GM18505 (cell line): ENCODE results near the gene HHAT.

Experiments
- ATAC-seq: cut with Tn5 transposase; IDR thresholded peaks from one replicate; pipeline ENCODE4 v1.9.1; 2021; ENCODE audit not compliant: unreplicated experiment
- POLR2A ChIP-seq: IDR thresholded peaks from 4 replicates; pipeline ENCODE4 v1.6.1; 2011; ENCODE audit warnings: borderline replicate concordance; ENCODE audit not compliant: insufficient read depth, insufficient read length; ENCODE audit errors: extremely low read depth

Gene HHAT

DNA sequence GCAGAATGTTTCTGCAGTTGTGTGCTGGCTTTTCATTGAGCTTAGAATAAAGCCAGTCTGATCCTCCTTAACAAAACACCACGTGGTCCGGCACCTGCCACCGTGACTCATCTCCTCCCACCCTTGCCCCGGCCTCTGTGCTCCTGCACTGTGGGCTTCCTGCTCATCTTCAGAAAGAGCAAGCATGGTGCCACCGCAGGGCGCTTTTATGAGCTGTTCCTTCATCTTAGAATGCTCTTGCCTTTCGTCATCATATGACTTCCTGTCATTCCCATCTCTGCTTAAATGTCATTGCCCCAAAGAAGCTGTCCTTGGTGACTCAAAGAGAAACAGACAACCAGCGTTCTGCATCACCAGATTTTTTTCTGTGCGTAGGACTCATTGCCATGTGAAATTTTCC lies 117.8 kb downstream of the HHAT start:
- no peak for ATAC-seq
- TF ChIP-seq POLR2A = no peak

DNA sequence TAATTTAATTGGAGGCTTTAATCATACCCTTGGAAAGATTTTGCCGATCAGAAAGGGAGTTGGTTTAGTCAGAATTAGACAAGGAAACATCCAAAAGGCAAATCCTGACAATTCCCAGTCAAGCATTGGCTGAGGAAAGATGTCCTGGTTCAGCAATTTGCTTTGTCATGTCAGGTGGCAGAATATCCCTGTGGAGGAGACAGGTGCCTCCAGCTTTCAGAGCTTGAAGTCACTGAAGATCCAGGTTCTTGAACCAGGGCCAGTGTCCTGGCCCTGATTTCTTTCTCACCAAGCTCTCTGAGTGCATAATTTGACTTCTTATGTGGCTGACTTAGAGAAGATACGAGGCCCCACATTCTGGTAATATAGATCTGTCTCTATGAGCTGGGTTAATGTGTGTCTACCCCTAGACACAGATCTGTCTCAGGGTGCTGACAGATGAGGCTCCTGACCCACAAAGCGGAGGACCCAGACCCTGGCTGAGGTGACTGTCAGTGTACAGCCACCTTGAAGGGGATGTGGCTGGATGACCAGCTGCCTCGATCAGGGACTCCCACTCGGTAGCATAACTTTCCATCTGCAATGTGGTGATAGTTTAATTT lies 118.9 kb downstream of the HHAT start:
- ATAC-seq = no peak
- TF ChIP-seq POLR2A = no peak

GRCh38 chr1:210448297-210448892 lies 119.7 kb downstream of the HHAT start:
- TF ChIP-seq POLR2A = no peak
- ATAC-seq = no peak

DNA sequence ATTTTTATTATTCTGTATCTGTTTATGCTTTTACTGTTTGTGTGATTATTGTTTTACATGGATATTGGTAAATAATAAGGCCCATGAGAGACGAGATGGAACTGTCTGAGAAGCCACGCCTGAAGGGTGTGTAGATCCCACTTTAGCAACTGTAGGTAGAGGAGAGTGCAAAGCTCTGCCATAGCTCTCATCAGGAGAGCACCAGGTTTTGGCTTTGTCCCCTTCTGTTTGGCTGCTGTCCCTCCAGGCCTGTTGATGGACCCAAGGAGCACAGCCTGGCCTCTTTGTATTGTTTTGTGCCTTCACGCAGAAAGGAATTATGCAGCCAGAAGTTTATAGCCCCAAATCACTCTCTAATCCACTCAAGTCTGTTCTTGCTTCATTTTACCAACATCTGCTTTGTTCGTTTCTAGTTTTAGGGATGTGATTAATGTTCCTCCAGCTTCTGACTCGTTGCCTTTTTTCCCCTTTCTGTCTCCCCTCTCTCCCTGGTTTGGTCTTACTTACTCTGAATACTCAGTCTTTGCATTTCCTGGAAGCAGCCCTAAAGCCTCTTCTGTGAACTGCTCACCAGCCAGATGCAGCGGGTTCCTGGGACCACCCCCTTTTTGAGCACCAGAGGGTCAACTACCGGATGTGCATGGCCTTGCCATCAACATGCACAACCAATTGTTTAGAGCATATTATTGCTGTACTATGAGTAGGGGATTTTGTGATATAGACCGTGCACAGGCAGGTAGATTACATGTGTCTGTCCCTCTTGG lies 127.3 kb downstream of the HHAT start:
- no peak for ATAC-seq
- TF ChIP-seq POLR2A = no peak

- no peak for TF ChIP-seq POLR2A
- no peak for ATAC-seq
Measured at GRCh38 chr1:210456731-210457255, 128.1 kb downstream of the HHAT start.

- TF ChIP-seq POLR2A = no peak
- no peak for ATAC-seq
Measured at GRCh38 chr1:210457568-210457967, 128.9 kb downstream of the HHAT start.

- no peak for ATAC-seq
- no peak for TF ChIP-seq POLR2A
Measured at GRCh38 chr1:210464519-210465039, 135.9 kb downstream of the HHAT start.

DNA sequence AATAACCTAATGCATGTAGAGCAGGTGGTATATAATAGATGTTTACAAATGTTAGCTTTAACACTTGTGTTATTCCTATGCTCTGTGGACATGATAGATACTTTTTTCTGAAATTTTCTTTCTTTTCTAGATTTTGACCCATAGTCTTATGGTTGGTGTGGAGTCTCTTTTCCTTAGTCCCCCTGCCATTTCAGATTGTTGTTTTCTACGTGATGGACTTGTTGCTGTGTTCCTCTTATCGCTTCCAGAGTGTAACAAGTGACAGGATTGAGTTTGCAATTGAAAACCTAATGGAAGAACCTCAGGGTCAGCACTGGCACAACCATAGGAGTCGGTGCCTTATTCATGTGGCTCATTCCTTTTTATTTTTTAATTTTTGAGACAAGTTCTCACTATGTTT lies 136.4 kb downstream of the HHAT start:
- no peak for TF ChIP-seq POLR2A
- no peak for ATAC-seq

DNA sequence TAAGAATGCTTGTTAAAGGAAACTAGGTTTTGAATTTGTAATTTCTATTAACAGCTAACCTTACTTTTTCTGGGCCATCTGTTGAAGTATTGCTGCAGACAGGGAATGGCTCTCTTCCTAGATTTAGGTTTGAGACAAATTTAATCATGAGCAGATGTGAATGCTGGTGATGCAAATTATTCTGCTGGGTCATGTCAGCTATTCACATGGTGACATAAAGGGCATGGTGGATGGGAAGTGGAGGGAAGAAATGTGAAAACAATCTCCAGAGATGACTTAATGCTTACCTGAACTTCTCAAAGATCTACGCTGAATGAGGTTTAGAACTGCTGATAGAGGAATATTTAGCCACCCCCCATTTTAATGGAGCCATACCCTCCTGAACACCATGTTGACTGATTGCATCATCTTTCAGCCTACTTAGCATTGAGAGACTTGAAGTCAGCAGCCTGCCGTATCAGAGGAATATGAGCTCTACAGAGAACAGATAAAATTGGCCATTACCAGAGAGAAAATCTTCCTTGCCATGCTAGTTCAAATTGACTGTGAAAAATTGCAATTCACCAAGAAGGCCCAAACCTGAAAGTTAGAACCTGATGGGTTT lies 138.8 kb downstream of the HHAT start:
- no peak for TF ChIP-seq POLR2A
- ATAC-seq = no peak

DNA sequence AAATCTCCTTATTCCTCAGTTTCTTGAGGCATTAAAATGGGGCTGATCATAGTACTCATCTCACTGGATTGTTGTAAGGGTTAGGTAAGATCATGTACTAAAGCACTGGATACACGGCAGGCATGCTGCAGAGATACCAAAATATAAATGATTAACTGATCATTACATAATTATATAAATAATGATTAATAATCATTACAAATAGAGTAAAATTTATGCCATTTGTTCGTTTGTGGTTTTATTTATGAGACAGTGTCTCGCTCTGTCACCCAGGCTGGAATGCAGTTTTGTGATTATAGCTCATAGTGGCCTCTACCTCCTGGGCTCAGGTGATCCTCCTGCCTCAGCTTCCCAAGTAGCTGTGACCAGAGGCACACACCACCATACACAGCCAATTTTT lies 140.7 kb downstream of the HHAT start:
- TF ChIP-seq POLR2A = no peak
- no peak for ATAC-seq

DNA sequence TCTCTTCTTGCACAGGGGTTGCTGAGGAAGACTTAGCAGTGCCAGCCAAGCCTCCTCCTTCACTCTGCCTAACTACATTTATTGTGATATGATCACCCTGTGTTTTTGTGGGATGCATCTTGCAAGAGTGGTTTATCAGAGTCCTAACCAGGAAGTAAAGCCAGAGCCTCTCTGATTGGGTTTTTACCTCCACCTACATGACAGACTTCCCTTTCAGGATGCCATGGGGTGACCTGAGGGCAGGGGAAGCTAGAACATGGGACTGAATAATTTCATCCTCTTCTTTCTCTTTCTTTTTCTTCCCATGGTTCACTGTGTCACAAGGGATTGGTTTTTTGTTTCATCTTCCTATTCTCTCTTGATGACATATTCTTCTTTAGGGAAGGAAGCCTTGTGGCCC lies 146.6 kb downstream of the HHAT start:
- no peak for TF ChIP-seq POLR2A
- ATAC-seq = no peak

GRCh38 chr1:210475806-210476205 lies 147.1 kb downstream of the HHAT start:
- no peak for TF ChIP-seq POLR2A
- ATAC-seq = no peak

DNA sequence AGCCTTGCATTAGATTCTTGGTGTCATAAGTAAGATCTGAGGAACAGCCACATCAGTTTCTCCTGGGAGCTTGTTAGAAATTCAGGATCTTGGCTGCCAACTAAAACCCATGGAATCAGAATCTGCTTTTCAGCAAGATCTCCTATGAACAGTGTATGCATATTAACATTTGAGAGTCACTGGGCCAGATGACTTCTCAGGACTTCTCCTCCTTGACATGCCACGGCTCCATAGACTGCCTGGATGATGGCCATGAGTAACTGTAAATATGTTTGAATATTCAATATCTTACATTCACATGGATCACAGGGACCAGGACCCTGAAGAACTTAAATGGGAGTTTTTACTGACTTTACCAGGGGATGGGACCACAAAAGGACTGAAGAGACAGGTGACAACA lies 148.0 kb downstream of the HHAT start:
- ATAC-seq = no peak
- TF ChIP-seq POLR2A = no peak
